Type B pancreatic cell (in vitro differentiated cells): ENCODE results near the gene CHMP3. TPM values are rescaled to one million over a fixed set of nuclear protein-coding genes. Genes with fewer than 3 reads are reported as not detected.
"Not testable (repeated sequence)": the region's sequence is repeated elsewhere in the genome, so short reads cannot be mapped to it uniquely, and the experiment has no call there.

Experiments used
- DNase-seq: peaks from one replicate; pipeline ENCODE4 v3.0.0; 2021; ENCODE audit warnings: mixed read lengths; ENCODE audit not compliant: unreplicated experiment; ENCODE audit errors: extremely low spot score
- H3K27ac Mint-ChIP-seq: 2 replicates; pipeline ENCODE4 v1.8.0; 2021; ENCODE audit warnings: mild to moderate bottlenecking, mixed read lengths
- H3K27me3 Mint-ChIP-seq: 2 replicates; pipeline ENCODE4 v1.8.0; 2021; ENCODE audit warnings: mixed read lengths
- H3K36me3 Mint-ChIP-seq: 2 replicates; pipeline ENCODE4 v1.8.0; 2021; ENCODE audit warnings: mixed read lengths
- H3K4me1 Mint-ChIP-seq: one replicate; pipeline ENCODE4 v1.8.0; 2021; ENCODE audit warnings: mixed read lengths; ENCODE audit not compliant: unreplicated experiment
- H3K4me3 Mint-ChIP-seq: 2 replicates; pipeline ENCODE4 v1.8.0; 2021; ENCODE audit warnings: mild to moderate bottlenecking, mixed read lengths
- H3K9me3 Mint-ChIP-seq: 2 replicates; pipeline ENCODE4 v1.8.0; 2021; ENCODE audit warnings: mixed read lengths
- total RNA-seq: library from RNA; stranded (reverse); gene quantifications from 2 replicates; pipeline ENCODE4 v1.2.1, GENCODE V29; 2021; ENCODE audit warnings: low replicate concordance
- TF ChIP-seq, protein P1 (sequence below): fragments of 200-600 bp; sonication (generic); conservative IDR thresholded peaks from 2 replicates; pipeline ENCODE4 v1.5.0; 2021; ENCODE audit warnings: antibody characterized with exemption, mild to moderate bottlenecking

CHMP3 gene
- total RNA-seq, 1 donor from 2014 or later: 76.4 TPM

- H3K4me1 Mint-ChIP-seq: no peaks in the 10 kb centered on the region
- H3K9me3 Mint-ChIP-seq: peaks cover 5% of the 10 kb centered on the region
- no peak overlapping the region for H3K27ac Mint-ChIP-seq
- H3K27me3 Mint-ChIP-seq: peaks cover 2% of the 10 kb centered on the region
- H3K4me3 Mint-ChIP-seq: no peak overlapping the region
- TF ChIP-seq, protein P1, sequence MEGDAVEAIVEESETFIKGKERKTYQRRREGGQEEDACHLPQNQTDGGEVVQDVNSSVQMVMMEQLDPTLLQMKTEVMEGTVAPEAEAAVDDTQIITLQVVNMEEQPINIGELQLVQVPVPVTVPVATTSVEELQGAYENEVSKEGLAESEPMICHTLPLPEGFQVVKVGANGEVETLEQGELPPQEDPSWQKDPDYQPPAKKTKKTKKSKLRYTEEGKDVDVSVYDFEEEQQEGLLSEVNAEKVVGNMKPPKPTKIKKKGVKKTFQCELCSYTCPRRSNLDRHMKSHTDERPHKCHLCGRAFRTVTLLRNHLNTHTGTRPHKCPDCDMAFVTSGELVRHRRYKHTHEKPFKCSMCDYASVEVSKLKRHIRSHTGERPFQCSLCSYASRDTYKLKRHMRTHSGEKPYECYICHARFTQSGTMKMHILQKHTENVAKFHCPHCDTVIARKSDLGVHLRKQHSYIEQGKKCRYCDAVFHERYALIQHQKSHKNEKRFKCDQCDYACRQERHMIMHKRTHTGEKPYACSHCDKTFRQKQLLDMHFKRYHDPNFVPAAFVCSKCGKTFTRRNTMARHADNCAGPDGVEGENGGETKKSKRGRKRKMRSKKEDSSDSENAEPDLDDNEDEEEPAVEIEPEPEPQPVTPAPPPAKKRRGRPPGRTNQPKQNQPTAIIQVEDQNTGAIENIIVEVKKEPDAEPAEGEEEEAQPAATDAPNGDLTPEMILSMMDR: no peak
- no peak for DNase-seq
- H3K36me3 Mint-ChIP-seq: no peaks in the 10 kb centered on the region
Observed at GRCh38 chr2:86596118-86596517, 32.9 kb upstream of the CHMP3 start.

GRCh38 chr2:86593266-86593665 lies 30.0 kb upstream of the CHMP3 start:
- H3K27ac Mint-ChIP-seq: no peak overlapping the region
- H3K4me3 Mint-ChIP-seq: no peak overlapping the region
- no peaks in the 10 kb centered on the region for H3K36me3 Mint-ChIP-seq
- TF ChIP-seq, protein P1: no peak
- H3K9me3 Mint-ChIP-seq: peaks cover 5% of the 10 kb centered on the region
- peaks cover 2% of the 10 kb centered on the region for H3K27me3 Mint-ChIP-seq
- H3K4me1 Mint-ChIP-seq: no peaks in the 10 kb centered on the region
- no peak for DNase-seq

DNA sequence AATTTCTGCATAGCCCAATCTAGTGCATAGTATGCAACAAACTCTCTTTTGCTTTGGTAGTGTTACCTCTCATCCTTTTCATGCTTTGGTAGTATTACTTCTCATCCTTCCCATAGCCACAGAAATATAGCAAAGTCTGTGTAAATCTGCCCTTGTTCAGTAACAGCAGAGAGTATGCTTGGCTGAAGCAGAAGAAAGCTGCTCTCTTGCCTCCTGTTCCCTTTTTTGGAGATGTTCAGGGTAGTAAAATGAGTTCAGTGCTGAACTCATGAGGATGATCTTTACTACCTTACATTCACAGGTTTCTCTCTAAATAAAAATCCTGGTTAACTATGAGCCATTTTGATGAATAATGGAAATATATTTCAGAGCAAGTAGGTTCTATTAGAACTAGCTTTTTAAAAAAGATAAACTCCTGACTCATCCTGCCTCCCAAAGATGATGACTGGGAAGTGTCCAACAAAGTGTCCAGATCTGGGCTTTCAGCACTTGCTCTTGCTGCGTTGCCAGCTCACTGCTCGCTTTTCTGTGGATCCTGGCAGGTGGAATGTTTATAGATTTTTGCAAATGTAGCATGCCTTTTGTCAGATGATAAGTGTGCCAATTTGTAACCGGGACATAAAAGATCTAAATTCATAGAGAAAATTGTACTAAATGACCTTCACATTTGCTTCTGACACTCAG lies 29.4 kb upstream of the CHMP3 start:
- H3K27ac Mint-ChIP-seq: no peak overlapping the region
- TF ChIP-seq, protein P1: no peak
- H3K27me3 Mint-ChIP-seq: peaks cover 2% of the 10 kb centered on the region
- no peaks in the 10 kb centered on the region for H3K36me3 Mint-ChIP-seq
- DNase-seq: no peak
- H3K9me3 Mint-ChIP-seq: peaks cover 5% of the 10 kb centered on the region
- H3K4me3 Mint-ChIP-seq: no peak overlapping the region
- H3K4me1 Mint-ChIP-seq: no peaks in the 10 kb centered on the region

- H3K4me3 Mint-ChIP-seq, H3K9me3 Mint-ChIP-seq, H3K36me3 Mint-ChIP-seq, H3K4me1 Mint-ChIP-seq, DNase-seq, H3K27ac Mint-ChIP-seq: not testable (repeated sequence)
- peaks cover 15% of the 10 kb centered on the region for H3K27me3 Mint-ChIP-seq
Observed at GRCh38 chr2:86589701-86590100, 26.5 kb upstream of the CHMP3 start.

DNA sequence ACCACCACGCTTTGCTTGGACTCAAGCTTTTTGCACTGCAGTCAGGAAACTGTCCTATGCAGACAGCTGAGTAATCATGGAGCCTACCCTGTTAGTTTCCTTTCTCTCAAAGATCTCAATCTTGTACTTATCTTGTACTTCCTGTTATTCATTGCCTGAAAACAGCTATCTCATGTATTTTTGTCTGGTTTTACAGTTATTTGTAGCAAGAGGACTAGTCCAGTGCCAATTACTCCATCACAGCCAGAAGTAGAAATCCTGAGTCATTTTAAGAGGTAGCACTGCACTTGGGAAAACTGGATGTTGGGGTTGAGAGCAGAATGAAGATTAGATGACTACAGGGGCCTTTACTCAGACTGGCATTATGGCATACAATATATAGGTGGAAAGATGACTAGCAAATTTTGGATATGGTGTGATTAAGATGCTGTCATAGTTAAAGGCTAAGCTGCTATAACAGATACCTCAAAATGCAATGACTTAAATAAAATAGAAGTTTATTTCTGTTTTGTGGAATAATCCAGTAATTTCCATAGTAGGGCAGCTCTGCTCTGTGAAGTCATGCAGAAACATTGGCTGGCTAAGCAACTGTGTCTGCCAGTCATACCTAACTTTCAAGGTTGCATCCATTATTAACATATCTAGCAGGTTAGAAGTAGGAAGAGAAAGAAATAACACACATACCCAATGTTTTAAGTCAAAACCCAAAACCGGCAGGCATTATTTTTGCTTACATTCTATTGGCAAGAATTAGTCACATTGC lies 21.1 kb upstream of the CHMP3 start:
- H3K36me3 Mint-ChIP-seq: no peaks in the 10 kb centered on the region
- H3K4me1 Mint-ChIP-seq: no peaks in the 10 kb centered on the region
- H3K27ac Mint-ChIP-seq: no peak overlapping the region
- TF ChIP-seq, protein P1: no peak
- no peak overlapping the region for H3K4me3 Mint-ChIP-seq
- DNase-seq: no peak
- H3K9me3 Mint-ChIP-seq: no peaks in the 10 kb centered on the region
- H3K27me3 Mint-ChIP-seq: peaks cover 25% of the 10 kb centered on the region

GRCh38 chr2:86580560-86580959 lies 17.3 kb upstream of the CHMP3 start:
- no peak overlapping the region for H3K4me3 Mint-ChIP-seq
- no peaks in the 10 kb centered on the region for H3K9me3 Mint-ChIP-seq
- no peaks in the 10 kb centered on the region for H3K4me1 Mint-ChIP-seq
- no peak overlapping the region for H3K27ac Mint-ChIP-seq
- peaks cover 20% of the 10 kb centered on the region for H3K27me3 Mint-ChIP-seq
- TF ChIP-seq, protein P1: no peak
- no peak for DNase-seq
- H3K36me3 Mint-ChIP-seq: no peaks in the 10 kb centered on the region
